GM23338 (cell line): ENCODE results near the gene CNN3. TPM values are rescaled to one million over a fixed set of nuclear protein-coding genes. Genes with fewer than 3 reads are reported as not detected.

ENCODE experiments used
- ATAC-seq: fragments of 200-7000 bp; cut with Tn5 transposase; 3 replicates; pipeline ENCODE4 v1.9.1; 2020
- DNase-seq: peaks from one replicate; pipeline ENCODE4 v3.0.0-alpha.2; 2015; ENCODE audit warnings: low spot score
- H2AFZ ChIP-seq: fragments of 200-600 bp; sonication (generic); 2 replicates; pipeline ENCODE4 v1.8.0; 2016; ENCODE audit warnings: antibody characterized with exemption, mild to moderate bottlenecking, moderate library complexity
- H3F3A ChIP-seq: fragments of 200-600 bp; sonication (generic); replicated peaks from 2 replicates; pipeline ENCODE4 v1.8.0; 2017; ENCODE audit warnings: antibody characterized with exemption, mixed run types, low read depth
- H3K27ac ChIP-seq: fragments of 200-600 bp; sonication (generic); 2 replicates; pipeline ENCODE4 v1.6.1; 2016; ENCODE audit warnings: low read depth
- H3K27me3 ChIP-seq: fragments of 200-600 bp; sonication (generic); 2 replicates; pipeline ENCODE4 v1.8.0; 2016; ENCODE audit warnings: mild to moderate bottlenecking, mixed run types, moderate library complexity; ENCODE audit not compliant: insufficient read depth
- H3K36me3 ChIP-seq: fragments of 200-600 bp; sonication (generic); 2 replicates; pipeline ENCODE4 v1.8.0; 2016; ENCODE audit warnings: mild to moderate bottlenecking; ENCODE audit not compliant: insufficient read depth
- H3K4me1 ChIP-seq: fragments of 200-600 bp; sonication (generic); 2 replicates; pipeline ENCODE4 v1.8.0; 2016; ENCODE audit warnings: mild to moderate bottlenecking, moderate library complexity; ENCODE audit not compliant: insufficient read depth
- H3K4me2 ChIP-seq: fragments of 200-600 bp; sonication (generic); 2 replicates; pipeline ENCODE4 v1.7.1; 2017; ENCODE audit warnings: mixed run types
- H3K4me3 ChIP-seq: fragments of 200-600 bp; sonication (generic); 2 replicates; pipeline ENCODE4 v1.6.1; 2016; ENCODE audit warnings: mixed run types
- H3K79me2 ChIP-seq: fragments of 200-600 bp; sonication (generic); replicated peaks from 2 replicates; pipeline ENCODE4 v1.8.0; 2017; ENCODE audit warnings: mild to moderate bottlenecking; ENCODE audit not compliant: insufficient read depth
- H3K9me2 ChIP-seq: fragments of 200-600 bp; sonication (generic); 2 replicates; pipeline ENCODE4 v1.8.0; 2017; ENCODE audit not compliant: insufficient read depth
- H4K20me1 ChIP-seq: fragments of 200-600 bp; sonication (generic); replicated peaks from 2 replicates; pipeline ENCODE4 v1.8.0; 2017; ENCODE audit warnings: mild to moderate bottlenecking; ENCODE audit not compliant: insufficient read depth
- H3K27ac Mint-ChIP-seq: 2 replicates; pipeline ENCODE4 v1.8.0; 2020; ENCODE audit warnings: inconsistent platforms, mild to moderate bottlenecking, moderate library complexity, mixed read lengths
- H3K27me3 Mint-ChIP-seq: 3 replicates; pipeline ENCODE4 v1.8.0; 2022; ENCODE audit warnings: low read depth, mild to moderate bottlenecking, moderate library complexity, mixed read lengths, inconsistent platforms; ENCODE audit not compliant: insufficient read depth, poor library complexity
- H3K36me3 Mint-ChIP-seq: 3 replicates; pipeline ENCODE4 v1.8.0; 2021; ENCODE audit warnings: low read depth, mild to moderate bottlenecking, inconsistent platforms, moderate library complexity, mixed read lengths
- H3K4me1 Mint-ChIP-seq: 3 replicates; pipeline ENCODE4 v1.8.0; 2020; ENCODE audit warnings: mild to moderate bottlenecking, inconsistent platforms, mixed read lengths
- H3K4me3 Mint-ChIP-seq: 3 replicates; pipeline ENCODE4 v1.8.0; 2021; ENCODE audit warnings: moderate library complexity, mild to moderate bottlenecking, inconsistent platforms, mixed read lengths
- H3K9me3 Mint-ChIP-seq: 3 replicates; pipeline ENCODE4 v1.8.0; 2020; ENCODE audit warnings: moderate library complexity, mild to moderate bottlenecking, inconsistent platforms, mixed read lengths
- CREB1 ChIP-seq: fragments of 250-450 bp; sonication (Bioruptor Pico); IDR thresholded peaks from 2 replicates; pipeline ENCODE4 v1.5.0; 2020; ENCODE audit warnings: low read depth, mild to moderate bottlenecking, moderate library complexity
- EZH2 ChIP-seq: fragments of 200-600 bp; sonication (generic); IDR thresholded peaks from one replicate; pipeline ENCODE4 v1.8.0; 2017; ENCODE audit warnings: antibody characterized with exemption, mild to moderate bottlenecking, low read depth; ENCODE audit not compliant: unreplicated experiment
- EZH2phosphoT487 ChIP-seq: fragments of 200-600 bp; sonication (generic); IDR thresholded peaks from one replicate; pipeline ENCODE4 v1.8.1; 2018; ENCODE audit warnings: antibody characterized with exemption; ENCODE audit not compliant: unreplicated experiment
- JUNB ChIP-seq: IDR thresholded peaks from one replicate; pipeline ENCODE4 v1.6.1; 2016; ENCODE audit warnings: antibody characterized with exemption; ENCODE audit not compliant: unreplicated experiment
- NANOG ChIP-seq: IDR thresholded peaks from 2 replicates; pipeline ENCODE4 v1.6.1; 2016; ENCODE audit warnings: antibody characterized with exemption, borderline replicate concordance
- POLR2AphosphoS5 ChIP-seq: IDR thresholded peaks from 2 replicates; pipeline ENCODE4 v1.6.1; 2016; ENCODE audit warnings: antibody characterized with exemption, low read depth
- ZNF114 ChIP-seq: fragments of 250-450 bp; sonication (Bioruptor Pico); IDR thresholded peaks from 2 replicates; pipeline ENCODE4 v1.5.0; 2020; ENCODE audit warnings: mild to moderate bottlenecking, moderate library complexity
- polyA plus RNA-seq: library from polyadenylated mRNA; unstranded; fragments of >200 nt; fragmentation: Nextera tagmentation; extraction: Ambion mirVana; gene quantifications from 2 replicates; pipeline ENCODE4 v1.2.1, GENCODE V29; 2016
- total RNA-seq: library from RNA; depleted of rRNA; stranded (reverse); fragments of >200 nt; shearing (Covaris generic); gene quantifications from 2 replicates; pipeline ENCODE4 v1.2.3, GENCODE V29; 2014
- TF ChIP-seq, protein P1 (sequence below), 2 experiments: fragments of 200-600 bp in 1 of 2; sonication (generic) in 1 of 2; conservative IDR thresholded peaks; 2 replicates each; pipeline versions ENCODE4 v1.5.1 to v1.6.1; 2016 to 2017; ENCODE audit warnings: antibody characterized with exemption in 2 of 2, low read depth in 2 of 2, mild to moderate bottlenecking in 2 of 2, moderate library complexity in 1 of 2
- TF ChIP-seq, protein P2 (sequence below): IDR thresholded peaks from 2 replicates; pipeline ENCODE4 v1.6.1; 2016; ENCODE audit warnings: antibody characterized with exemption

CNN3 gene
- total and polyA plus RNA-seq, 2 experiments from 2014 or later = 220 to 312 TPM

DNA sequence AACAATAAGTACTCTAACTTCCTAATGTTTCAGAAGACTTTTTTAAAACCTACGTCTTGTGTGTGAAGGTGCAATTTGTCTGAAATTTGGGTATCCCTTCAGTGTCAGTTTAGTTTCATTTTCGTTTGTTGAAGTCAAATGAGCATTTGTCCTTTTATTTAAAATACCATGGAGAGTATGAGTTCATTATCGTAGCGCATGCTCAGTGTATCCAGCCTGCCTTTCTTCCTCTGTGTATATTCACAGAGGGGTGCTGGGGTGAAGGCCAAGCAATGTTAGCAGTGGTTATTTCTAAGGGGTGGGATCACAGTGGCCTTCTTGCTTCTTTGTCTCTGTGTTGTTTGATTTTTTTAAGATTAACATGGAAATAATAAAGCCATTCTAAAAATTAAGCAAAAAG lies 43.2 kb downstream of the CNN3 start (continued):
- TF ChIP-seq, protein P1, sequence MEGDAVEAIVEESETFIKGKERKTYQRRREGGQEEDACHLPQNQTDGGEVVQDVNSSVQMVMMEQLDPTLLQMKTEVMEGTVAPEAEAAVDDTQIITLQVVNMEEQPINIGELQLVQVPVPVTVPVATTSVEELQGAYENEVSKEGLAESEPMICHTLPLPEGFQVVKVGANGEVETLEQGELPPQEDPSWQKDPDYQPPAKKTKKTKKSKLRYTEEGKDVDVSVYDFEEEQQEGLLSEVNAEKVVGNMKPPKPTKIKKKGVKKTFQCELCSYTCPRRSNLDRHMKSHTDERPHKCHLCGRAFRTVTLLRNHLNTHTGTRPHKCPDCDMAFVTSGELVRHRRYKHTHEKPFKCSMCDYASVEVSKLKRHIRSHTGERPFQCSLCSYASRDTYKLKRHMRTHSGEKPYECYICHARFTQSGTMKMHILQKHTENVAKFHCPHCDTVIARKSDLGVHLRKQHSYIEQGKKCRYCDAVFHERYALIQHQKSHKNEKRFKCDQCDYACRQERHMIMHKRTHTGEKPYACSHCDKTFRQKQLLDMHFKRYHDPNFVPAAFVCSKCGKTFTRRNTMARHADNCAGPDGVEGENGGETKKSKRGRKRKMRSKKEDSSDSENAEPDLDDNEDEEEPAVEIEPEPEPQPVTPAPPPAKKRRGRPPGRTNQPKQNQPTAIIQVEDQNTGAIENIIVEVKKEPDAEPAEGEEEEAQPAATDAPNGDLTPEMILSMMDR (conservative IDR thresholded peaks at IDR 0.05; ENCODE audit: low read depth in 2 of 2) = no peak
- TF ChIP-seq POLR2AphosphoS5 = no peak
- no peak for TF ChIP-seq ZNF114 (CRISPR knock-in tag)
- TF ChIP-seq, protein P2, sequence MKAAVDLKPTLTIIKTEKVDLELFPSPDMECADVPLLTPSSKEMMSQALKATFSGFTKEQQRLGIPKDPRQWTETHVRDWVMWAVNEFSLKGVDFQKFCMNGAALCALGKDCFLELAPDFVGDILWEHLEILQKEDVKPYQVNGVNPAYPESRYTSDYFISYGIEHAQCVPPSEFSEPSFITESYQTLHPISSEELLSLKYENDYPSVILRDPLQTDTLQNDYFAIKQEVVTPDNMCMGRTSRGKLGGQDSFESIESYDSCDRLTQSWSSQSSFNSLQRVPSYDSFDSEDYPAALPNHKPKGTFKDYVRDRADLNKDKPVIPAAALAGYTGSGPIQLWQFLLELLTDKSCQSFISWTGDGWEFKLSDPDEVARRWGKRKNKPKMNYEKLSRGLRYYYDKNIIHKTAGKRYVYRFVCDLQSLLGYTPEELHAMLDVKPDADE = no peak

DNA sequence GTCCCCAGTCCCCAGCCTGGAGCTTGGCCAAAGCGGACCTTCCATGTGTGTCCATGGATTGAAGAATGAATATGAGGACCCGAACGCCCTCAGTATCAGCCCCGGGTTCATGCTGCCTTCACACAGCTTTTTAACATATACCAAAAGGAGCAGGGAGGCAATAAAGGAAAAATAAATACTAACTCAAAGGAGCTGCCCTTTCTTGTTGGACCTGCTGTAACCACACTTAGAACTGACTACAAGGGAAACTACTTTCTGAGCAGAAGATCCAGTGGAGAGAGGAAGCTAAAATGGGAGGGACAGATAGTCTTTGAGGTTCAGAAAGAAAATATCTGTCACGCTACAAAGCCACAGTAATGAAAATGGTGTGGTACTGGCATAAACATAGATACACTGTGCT lies 48.6 kb downstream of the CNN3 start:
- H3K9me2 ChIP-seq = peaks cover 11% of the 10 kb centered on the region
- no peaks in the 10 kb centered on the region for H3K36me3 ChIP-seq
- TF ChIP-seq NANOG = no peak
- no peak for TF ChIP-seq EZH2phosphoT487
- TF ChIP-seq, protein P2 = no peak
- H3K79me2 ChIP-seq = no peaks in the 10 kb centered on the region
- no peak overlapping the region for H3K4me3 ChIP-seq
- no peaks in the 10 kb centered on the region for H4K20me1 ChIP-seq
- no peaks in the 10 kb centered on the region; the same call in 2 of the 3 replicates for H3K36me3 Mint-ChIP-seq
- H3K9me3 Mint-ChIP-seq = no peaks in the 10 kb centered on the region
- no peak for DNase-seq
- no peak overlapping the region for H3K27ac ChIP-seq
- no peak overlapping the region for H3K4me2 ChIP-seq
- no peaks in the 10 kb centered on the region for H3K4me1 ChIP-seq
- no peaks in the 10 kb centered on the region for H3F3A ChIP-seq
- H3K27ac Mint-ChIP-seq = no peak overlapping the region
- H3K27me3 ChIP-seq = no peaks in the 10 kb centered on the region
- peaks cover 5% of the 10 kb centered on the region for H3K27me3 Mint-ChIP-seq
- H3K4me3 Mint-ChIP-seq = no peak overlapping the region
- H3K4me1 Mint-ChIP-seq = peaks cover 7% of the 10 kb centered on the region
- H2AFZ ChIP-seq = no peak overlapping the region
- ATAC-seq = no peak

DNA sequence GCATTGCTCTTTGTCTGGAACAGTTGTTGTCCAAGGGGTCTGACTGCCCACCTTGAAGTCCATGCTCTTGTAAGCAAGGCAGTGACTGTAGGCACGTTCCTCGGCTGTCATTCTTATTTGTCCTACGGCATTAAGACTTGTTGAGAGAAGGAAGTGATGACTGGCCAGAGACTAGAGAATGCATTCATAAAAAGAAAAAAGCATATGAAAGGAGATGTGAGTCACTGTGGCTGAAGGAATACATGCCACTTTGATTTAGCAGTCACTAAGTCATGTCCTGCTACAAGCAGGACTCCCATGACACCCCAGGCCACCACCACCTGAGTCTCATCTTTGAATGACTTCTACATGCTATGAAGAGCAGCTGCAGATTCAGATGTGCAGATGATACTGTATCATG lies 50.5 kb downstream of the CNN3 start:
- Histone ChIP-seq H3K4me2 (no peak overlapping the region), H3F3A (no peaks in the 10 kb centered on the region), H3K79me2 (no peaks in the 10 kb centered on the region), H3K9me2 (peaks cover 11% of the 10 kb centered on the region), H4K20me1 (no peaks in the 10 kb centered on the region), H3K4me1 (no peaks in the 10 kb centered on the region), H3K27ac (no peak overlapping the region), H3K4me3 (no peak overlapping the region), H3K27me3 (no peaks in the 10 kb centered on the region), H3K36me3 (no peaks in the 10 kb centered on the region), H2AFZ (no peak overlapping the region)
- Mint-ChIP-seq H3K4me1 (no peaks in the 10 kb centered on the region), H3K27me3 (peaks cover 5% of the 10 kb centered on the region), H3K9me3 (no peaks in the 10 kb centered on the region), H3K36me3 (no peaks in the 10 kb centered on the region; the same call in 2 of the 3 replicates), H3K27ac (no peak overlapping the region), H3K4me3 (no peak overlapping the region)
- no peak for DNase-seq
- ATAC-seq = no peak
- TF ChIP-seq CREB1 = no peak
- TF ChIP-seq JUNB = no peak
- TF ChIP-seq, protein P2 = no peak
- no peak for TF ChIP-seq EZH2
- no peak for TF ChIP-seq ZNF114 (CRISPR knock-in tag)
